Fibroblast of skin of abdomen (primary cell): ENCODE measurements around the gene PLCH1.

Experiments used
- DNase-seq: peaks from one replicate; pipeline ENCODE4 v3.0.0-alpha.2; 2013

PLCH1 gene

GRCh38 chr3:155453512-155453911 is 291.4 kb downstream of the PLCH1 start:
- no peak for DNase-seq

- DNase-seq: no peak
These were observed 295.1 kb downstream of the PLCH1 start for GRCh38 chr3:155449613-155450267.

- DNase-seq: no peak
These were observed 296.3 kb downstream of the PLCH1 start for GRCh38 chr3:155448531-155448930.

GRCh38 chr3:155446366-155446765 is 298.5 kb downstream of the PLCH1 start:
- no peak for DNase-seq

GRCh38 chr3:155444771-155445170 is 300.1 kb downstream of the PLCH1 start:
- no peak for DNase-seq

- DNase-seq: no peak
These were observed 301.1 kb downstream of the PLCH1 start for GRCh38 chr3:155443815-155444214.

- DNase-seq: peak; percentile 45
These were observed 302.8 kb downstream of the PLCH1 start for GRCh38 chr3:155442072-155442471.

- DNase-seq: no peak
These were observed 303.4 kb downstream of the PLCH1 start for GRCh38 chr3:155441506-155441905.

- no peak for DNase-seq
These were observed 303.8 kb downstream of the PLCH1 start for GRCh38 chr3:155441026-155441425.

GRCh38 chr3:155435821-155436220 is 309.1 kb downstream of the PLCH1 start:
- peak; percentile 46 for DNase-seq

- no peak for DNase-seq
These were observed 312.9 kb downstream of the PLCH1 start for GRCh38 chr3:155431856-155432570.

- peak; percentile 92 for DNase-seq
These were observed 316.3 kb downstream of the PLCH1 start for GRCh38 chr3:155428563-155428962.

- peak; percentile 69 for DNase-seq
These were observed 318.2 kb downstream of the PLCH1 start for GRCh38 chr3:155426524-155427230.

- DNase-seq: no peak
These were observed 319.5 kb downstream of the PLCH1 start for GRCh38 chr3:155425396-155425795.

GRCh38 chr3:155424323-155424710 is 320.6 kb downstream of the PLCH1 start:
- no peak for DNase-seq

GRCh38 chr3:155423526-155424322 is 321.1 kb downstream of the PLCH1 start:
- DNase-seq: no peak

GRCh38 chr3:155420881-155421486 is 323.9 kb downstream of the PLCH1 start:
- no peak for DNase-seq

- DNase-seq: no peak
These were observed 324.5 kb downstream of the PLCH1 start for GRCh38 chr3:155420406-155420805.

GRCh38 chr3:155418407-155418806 is 326.5 kb downstream of the PLCH1 start:
- DNase-seq: peak; percentile 26

- DNase-seq: no peak
These were observed 327.8 kb downstream of the PLCH1 start for GRCh38 chr3:155417119-155417517.

- DNase-seq: peak; percentile 75
These were observed 328.3 kb downstream of the PLCH1 start for GRCh38 chr3:155416500-155417118.

GRCh38 chr3:155412904-155413303 is 332.0 kb downstream of the PLCH1 start:
- no peak for DNase-seq
